NCI-H510A treated with DMSO at 0.1 percent for 48 hours (cell line): ENCODE measurements around the gene KDM2B.
"Not testable (repeated sequence)": the region's sequence is repeated elsewhere in the genome, so short reads cannot be mapped to it uniquely, and the experiment has no call there.

Experiments
- DNase-seq: peaks from one replicate; lab custom pipeline; 2025; lab: John Stamatoyannopoulos, UW

The KDM2B gene

DNA sequence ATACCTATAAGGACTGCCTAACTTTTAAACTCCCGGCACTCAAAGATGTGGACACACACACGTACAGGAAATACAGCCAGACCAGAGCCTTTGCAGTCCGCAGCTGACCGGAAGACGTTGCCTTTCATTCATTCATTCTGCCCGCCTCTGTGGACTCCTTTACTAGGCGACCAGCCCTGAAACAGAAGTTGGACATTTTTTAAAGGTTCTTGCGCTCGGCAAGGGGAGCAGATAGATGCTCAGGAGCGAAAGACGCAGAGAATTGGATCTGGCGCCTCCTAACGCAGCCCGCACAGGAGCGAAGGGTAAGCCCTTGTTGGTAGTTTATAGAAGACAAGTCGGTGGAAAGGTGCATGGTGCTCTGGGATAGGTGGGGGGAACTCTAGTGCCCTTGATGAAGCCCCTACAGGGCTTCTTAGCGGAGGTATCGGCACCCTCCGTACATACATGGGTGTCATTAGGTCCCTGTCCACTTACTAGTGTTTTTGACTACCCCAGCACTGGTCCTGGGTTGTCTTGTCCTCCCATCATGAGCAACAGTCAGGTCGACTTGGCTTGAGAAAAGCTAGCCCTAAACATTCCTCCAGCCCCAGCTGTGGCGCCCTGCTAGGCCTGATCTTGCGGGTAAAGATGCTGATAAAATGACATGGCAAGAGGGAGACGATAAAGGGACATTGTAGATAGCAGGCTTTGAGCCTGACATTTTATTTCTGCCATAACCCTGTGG lies at the start of gene KDM2B:
KDM2B (minus strand) TSS at position 65 of the 727 bp plus-strand sequence. CDS start 112 bp downstream, outside the sequence.
- peak; percentile 50 for DNase-seq

DNA sequence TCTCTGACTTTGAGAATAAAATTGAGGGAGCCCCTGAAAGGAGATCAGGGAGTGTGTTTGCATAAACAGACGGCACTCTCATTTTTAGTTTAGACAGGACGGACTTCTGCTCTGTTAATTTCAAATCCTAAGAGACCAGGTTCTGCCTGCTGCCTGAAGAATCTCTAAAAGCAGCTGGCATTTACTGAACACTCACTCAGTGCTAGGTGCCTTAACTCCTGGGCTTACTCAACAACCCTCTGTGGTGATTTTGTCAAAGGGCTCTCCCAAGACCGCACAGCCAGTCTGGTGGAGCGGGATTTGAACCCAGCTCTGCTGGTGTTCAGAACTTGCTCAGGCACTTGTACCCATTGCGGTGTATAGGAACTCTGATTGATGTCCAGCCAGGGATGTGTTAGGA lies 47.7 kb upstream of the KDM2B start:
- DNase-seq: no peak

DNA sequence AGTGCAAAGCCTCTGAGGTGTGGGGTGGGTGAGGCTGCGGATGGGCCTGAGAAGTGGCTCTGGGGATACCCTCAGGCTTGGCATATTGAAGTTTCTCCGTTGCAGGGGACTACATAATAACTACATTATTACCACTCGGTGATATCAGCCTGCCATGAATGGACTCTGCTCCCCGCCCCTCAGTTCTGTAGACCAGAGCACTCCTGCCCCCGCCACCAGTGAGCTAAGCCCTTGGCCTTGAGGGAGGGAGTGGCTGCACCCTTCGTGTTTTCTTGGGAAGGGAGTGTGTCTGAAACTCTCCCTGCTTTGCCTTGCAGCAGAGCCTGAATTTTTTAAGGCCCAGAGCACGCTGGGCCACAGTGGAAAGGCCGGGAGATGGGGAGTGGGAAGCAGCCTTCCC lies 47.2 kb upstream of the KDM2B start:
- no peak for DNase-seq

DNA sequence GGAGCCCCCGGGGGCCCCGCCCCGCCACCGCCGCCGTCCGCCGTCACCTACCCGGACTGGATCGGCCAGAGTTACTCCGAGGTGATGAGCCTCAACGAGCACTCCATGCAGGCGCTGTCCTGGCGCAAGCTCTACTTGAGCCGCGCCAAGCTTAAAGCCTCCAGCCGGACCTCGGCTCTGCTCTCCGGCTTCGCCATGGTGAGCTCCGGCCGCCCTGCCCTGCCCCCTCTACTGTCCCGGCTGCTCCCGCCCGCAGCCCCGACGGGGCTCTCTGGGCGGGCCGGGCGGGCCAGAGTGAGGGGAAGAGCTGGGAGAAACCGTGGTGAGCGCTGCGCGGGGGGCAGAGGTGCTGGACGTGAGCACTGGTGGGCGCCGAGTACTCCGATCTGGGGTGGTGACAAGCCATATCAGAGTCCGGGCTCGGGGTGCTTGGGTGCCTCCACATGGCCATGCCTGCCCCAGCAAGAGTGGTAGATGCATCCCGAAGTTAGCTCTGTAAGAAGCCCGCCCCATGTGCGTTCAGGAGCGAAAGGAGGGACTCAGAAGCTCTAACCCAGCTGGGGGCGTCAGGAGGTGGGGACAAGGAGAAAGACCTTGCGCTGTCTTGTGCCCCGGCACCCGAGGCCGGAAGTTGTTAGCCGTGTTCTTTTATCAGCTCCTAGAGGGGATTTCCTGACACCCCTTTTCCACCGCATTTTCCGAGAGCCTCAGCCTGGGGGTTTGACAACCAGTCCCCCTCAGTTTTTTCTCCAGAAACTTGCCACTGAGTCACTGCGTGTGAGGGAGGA lies 46.2 kb upstream of the KDM2B start:
- peak; percentile 61 for DNase-seq

DNA sequence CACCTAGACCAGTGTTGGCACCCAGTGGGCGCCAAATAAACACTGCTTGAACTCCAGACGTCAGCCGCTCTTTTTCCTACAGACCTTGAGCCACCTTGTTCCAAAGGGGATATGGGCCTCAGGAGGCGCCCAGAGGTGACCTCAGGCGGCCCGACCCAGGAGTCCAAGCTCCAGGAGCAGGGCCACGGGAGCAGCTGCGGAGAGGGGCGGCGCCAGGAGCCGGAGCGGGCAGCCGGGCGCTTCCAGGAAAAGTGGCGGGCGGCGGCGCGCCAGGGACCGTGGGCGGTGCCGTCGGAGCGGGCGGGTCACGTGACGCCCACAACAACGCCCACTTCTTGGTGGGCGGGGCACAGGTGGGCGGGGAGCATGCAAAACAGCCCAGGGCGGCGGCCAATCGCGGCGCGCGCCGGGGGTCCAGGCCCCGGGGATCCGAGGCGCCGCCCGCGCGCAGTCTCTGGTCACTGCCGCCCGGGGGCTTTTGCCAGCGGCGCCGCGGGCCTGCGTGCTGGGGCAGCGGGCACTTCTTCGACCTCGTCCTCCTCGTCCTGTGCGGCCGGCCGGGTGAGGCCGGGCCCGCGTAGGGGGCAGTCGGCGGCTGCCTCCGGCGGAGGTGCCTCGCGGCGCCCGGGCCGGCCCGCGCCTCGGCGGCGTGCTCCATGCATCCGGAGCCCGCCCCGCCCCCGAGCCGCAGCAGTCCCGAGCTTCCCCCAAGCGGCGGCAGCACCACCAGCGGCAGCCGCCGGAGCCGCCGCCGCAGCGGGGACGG lies 45.4 kb upstream of the KDM2B start, which contains the start of gene ORAI1:
ORAI1 (plus strand) TSS at position 444 of the 766 bp plus-strand sequence.
- DNase-seq: peak; percentile 95

DNA sequence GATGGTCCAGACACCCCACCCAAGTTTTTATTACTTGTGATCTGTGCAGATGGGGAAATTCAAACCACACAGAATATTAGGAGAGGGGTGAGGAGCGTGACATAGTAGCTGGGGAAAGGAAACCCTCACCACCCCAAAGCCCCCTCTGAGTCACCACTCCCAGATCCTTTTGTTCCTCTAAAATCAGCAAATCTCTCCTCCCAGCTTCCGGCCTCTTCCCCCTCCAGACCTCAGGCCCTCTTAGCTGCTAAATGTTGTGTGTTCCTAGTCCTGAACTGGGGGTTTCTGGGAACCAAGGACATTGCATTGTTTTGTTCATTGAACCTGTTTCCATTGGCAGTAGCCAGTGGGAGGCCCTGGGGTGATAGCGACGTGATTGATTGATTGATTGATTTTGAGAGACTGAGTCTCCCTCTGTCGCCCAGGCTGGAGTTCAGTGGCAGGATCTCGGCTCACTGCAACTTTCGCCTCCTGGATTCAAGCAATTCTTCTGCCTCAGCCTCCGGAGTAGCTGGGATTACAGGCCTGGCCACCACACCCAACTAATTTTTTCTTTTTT lies 39.6 kb upstream of the KDM2B start:
- DNase-seq: no peak

DNA sequence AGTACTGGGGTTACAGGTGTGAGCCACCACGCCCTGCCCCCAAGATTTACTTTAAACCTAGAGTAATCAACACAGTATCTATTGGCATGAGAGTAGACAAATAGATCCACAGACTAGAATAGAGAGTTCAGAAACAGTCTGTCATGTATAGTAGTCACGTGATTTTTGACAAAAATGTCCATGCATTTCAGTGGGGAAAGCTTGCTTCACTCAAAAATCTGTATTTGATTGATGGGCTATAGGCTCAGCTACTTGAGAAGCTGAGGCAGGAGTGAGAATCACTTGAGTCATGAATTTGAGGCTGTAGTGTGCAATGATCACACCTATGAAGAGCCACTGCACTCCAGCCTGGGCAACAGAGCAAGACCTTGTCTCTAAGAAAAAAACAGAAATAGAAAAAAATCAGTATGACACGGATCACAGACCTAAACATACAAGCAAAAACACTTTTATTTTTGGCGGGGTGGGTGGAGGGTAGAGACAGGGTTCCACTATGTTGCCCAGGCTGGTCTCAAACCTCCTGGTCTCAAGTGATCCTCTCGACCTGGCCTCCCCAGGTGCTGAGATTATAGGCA lies 37.9 kb upstream of the KDM2B start:
- DNase-seq: no peak

DNA sequence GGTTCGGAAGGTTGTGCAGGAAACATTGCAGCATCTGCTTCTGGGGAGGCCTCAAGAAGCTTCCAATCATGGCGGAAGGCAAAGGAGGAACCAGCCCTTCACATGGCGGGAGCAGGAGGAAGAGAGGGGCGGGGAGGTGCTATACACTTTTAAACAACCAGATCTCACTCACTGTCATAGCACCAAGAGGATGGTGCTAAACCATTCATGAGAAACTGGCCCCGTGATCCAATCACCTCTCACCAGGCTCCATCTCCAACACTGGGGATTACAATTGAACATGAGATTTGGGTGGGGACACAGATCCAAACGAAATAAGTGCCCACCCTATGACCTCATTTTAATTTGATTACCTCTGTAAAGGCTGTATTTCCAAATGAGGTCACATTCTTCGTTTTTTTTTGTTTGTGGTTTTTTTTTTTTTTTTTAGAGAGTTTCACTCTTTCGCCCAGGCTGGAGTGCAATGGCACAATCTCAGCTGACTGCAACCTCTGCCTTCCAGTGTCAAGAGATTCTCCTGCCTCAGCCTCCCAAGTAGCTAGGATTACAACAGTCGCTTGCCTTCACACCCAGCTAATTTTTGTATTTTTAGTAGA lies 34.1 kb upstream of the KDM2B start:
- no peak for DNase-seq

DNA sequence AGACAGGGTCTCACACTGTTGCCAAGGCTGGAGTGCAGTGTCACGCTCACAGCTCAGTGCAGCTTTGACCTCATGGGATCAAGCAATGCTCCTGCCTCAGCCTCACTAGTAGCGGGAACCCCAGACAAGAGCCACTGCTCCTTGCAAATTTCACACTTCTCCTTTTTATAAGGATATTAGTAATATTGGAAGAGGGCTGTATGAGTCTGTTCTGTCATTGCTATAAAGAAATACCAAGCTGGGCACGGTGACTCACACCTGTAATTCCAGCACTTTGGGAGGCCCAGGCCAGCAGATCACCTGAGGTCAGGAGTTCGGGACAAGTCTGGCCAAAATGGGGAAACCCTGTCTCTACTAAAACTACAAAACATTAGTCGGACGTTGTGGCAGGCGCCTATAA lies 32.6 kb upstream of the KDM2B start:
- DNase-seq: no peak

DNA sequence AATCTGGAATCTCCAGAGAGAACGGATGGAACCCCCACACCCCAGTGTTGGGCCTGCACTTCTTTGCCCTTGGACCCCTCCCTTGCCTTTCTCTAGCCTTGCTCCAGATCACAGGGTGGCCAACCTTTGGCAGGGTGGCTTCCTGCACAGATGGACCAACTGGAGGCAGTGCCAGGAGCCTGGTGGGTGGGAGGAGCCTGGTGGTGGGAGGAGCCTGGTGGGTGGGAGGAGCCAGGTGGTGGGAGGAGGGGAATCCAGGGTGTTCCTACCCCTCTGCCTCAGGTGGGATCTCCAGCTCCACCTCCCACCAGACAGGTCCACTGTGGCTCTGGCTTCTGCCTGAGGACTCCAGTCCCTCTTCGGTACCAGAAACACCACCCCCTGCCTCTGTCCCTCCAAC lies 30.5 kb upstream of the KDM2B start:
- no peak for DNase-seq

DNA sequence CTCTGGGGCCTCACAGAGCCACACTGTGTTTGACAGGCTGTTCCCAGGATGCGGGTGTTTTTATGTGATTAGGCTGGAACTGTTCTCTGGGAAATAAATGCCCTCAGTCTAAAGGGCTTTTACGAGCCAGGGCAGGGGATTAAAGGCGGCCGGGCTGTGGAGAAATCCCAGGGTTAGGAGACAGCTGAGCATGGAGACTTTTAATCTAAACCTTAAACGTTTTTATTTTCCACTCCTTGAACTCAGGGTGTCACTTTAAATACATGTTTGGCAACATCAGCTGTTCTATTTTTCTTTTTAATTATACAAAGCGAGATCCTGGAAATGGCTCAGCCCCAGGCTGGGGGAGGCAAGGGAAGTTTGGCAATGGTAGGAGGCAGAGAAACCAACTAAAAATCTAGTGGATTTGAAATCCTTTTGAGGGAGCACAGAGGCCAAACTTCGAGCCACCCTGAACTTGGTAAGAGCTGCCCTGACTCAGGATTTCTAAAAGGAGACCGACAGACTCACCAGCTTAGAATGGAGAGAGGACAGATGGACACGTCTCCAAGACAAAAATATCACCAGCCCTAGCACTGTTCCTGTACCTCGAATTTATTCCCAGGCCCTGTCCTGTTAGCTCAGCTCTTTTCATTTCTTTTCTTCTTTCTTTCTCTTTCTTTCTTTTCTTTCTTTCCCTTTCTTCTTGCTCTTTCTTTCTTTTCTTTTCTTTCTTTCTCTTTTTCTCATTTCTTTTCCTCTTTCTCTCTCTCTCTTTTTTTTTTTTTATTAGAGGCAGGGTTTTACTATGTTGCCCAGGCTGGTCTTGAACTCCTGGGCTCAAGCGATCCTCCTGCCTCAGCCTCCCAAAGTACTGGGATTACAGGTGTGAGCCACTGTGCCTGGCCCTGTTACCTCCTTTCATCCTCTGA lies 29.7 kb upstream of the KDM2B start:
- no peak for DNase-seq

DNA sequence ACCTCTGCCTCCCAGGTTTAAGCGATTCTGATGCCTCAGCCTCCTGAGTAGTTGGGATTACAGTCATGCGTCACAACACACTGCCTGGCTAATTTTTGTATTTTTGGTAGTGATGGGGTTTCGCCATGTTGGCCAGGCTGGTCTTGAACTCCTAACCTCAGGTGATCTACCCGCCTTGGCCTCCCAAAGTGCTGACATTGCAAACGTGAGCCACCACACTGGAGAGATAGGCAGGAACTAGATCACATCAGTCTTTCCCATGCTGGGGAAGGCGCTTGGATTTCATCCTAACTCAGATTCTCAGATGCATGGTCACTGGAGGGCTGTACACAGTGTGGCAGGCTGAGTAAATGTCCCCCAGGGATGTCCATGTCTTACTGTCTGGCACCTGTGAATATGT lies 27.5 kb upstream of the KDM2B start:
- no peak for DNase-seq

DNA sequence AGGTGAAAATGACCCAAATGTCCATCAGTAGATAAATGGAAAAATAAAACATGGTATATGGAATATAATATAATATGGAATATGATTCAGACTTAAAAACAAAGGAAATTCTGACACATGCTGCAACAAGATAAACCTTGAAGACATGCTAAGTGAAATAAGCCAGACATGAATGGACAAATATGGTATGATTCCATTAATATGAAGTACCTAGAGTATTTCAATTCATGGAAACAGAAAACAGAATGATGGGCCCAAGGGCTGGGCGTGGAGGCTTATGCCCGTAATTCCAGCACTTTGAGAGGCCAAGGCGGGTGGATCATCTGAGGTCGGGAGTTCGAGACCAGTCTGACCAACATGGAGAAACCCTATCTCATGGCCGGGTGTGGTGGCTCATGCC lies 22.8 kb upstream of the KDM2B start:
- no peak for DNase-seq

DNA sequence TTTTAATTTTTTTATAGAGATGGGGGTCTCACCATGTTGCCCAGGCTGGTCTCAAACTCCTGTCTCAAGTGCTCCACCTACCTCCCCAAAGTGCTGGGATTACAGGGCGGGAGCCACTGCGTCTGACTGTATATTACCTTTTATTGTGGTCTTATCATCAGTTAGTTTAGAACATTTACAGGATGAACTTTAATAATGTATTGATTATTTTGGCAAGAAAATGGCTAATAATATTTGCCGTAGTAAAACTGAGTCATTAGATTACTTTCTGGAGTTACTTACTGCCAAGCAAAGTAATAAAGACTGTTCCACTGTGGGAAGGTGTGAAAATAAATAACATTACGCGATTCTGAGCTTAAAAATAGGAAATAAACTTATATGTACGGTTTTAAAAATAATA lies 21.9 kb upstream of the KDM2B start:
- no peak for DNase-seq

DNA sequence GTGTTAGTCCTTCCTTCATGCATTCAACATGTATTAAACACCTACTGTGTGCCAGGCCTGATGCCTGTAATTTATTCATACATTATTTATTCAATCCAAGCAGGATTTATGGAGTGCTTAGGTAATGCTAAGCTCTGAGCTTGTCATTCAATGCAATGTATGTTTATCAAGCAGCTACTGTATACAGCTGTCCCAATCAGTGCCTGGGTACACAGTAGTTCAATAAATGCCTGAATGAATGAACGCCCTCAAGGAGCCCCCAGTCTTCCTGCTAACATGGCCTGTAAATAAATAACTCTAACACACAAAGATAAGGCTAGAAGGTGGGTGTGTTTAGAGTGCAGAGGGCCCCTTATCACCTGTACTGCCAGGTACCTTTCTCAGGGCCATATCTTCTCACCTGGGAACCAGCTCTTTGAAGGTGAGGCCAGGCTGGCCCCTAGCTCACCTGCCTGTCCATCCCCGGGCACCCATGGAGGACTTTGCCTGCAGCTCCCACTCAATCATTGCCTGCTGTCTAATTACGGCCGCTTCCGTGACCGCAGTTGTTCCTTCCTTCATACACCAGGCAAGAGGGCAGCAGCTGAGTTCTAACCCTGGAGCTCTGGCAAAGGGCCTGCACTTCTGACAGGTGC lies 20.0 kb upstream of the KDM2B start:
- DNase-seq: no peak

DNA sequence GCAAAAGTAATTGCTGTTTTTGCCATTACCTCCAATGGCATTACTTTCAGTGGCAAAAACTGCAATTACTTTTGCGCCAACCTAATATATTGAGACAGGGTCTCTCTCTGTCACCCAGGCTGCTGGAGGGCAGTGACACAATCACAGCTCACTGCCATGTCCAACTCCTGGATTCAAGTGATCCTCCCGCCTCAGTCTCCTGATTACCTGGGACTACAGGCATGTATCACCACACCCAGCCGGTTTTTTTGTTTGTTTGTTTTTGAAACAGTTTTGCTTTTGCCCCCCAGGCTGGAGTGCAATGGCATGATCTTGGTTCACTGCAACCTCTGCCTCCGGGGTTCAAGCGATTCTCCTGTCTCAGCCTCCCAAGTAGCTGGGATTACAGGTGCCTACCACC lies 15.7 kb upstream of the KDM2B start:
- no peak for DNase-seq

DNA sequence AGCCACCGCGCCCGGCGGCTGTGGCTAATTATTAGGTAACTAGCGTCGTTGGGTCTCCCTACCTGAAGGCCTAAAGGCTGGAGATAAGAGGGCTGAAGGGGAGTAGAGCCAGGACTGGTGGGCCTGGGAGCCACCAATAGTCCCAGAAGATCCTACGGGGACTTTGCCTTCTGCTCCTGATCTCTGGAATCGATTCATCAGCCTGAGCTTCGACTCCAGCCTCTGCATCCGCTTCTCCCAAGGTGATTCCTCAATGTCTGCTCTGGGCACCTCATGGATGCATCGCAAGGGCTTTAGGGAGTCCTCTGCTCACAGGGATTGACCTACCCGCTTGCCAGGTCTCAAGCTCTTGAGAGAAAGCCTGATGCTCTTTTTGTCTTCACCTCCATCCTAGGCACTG lies 14.7 kb upstream of the KDM2B start:
- DNase-seq: no peak

DNA sequence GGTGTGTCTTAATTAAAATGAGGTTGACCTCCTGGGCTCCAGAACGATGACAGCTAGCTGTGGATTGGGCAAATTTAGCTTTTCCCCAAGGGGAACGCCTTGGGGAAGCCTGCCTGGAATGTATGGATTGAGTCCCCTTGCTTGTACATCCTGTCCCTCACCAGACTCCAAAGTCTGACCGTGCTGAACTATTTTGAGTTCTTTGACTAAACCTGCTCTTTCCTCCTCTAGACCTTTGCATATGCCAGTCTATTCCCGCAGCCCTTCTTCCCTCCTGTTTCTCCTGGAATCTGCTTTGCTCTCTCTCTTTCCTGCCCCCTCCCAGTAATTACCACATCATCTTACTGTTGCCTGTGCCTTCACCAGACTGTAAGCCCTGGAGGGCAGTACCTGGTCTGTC lies 11.5 kb upstream of the KDM2B start:
- DNase-seq: no peak

DNA sequence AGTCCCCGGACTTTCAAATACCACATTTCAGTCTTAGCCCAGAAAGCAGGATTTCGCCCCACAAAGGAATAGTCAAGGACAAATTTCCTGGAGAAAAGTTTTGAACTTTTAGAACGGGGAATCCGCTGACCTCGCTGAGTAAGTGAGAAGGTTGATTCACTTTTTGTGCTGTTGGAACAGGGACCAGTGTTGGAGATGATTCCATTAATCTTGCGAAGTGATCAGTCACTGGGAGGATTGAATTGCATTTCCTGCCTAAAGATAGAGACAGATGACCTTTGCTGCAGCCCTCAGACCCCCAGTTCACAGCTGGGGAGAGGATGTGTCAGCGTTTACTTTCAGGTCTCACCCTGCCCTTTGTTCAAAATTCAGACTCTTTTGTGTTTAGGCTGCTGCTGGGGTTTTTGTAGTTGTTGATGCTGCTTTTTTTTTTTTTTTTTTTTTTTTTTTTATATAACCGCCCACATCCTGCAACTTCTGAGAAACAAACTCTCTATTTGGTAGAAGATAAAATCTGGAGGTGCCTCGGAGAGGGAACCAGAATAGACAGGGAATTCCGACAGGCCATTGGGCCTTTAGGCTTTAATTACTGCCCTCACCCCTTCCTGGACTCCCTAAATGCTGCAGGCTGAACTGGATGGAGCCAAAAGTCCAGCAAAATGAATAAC lies 9.8 kb upstream of the KDM2B start:
- no peak for DNase-seq

DNA sequence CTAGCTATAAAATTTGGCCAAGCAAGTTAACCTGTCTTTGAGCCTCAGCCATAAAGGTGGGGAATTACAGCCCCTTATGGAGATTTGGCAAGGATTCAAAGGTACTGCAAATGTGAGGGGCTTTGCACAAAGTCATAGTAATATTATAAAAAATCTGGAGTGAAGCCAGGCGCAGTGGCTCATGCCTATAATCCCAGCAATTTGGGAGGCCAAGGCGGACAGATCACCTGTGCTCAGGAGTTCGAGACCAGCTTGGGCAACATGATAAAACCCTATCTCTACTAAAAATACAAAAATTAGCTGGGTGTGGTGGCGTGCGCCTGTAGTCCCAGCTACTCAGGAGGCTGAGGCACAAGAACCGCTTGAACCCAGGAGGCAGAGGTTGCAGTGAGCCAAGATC lies 4.1 kb upstream of the KDM2B start:
- not testable (repeated sequence) for DNase-seq
